Smooth muscle cell (in vitro differentiated cells): ENCODE results near the gene TOP2A. TPM values are rescaled to one million over a fixed set of nuclear protein-coding genes. Genes with fewer than 3 reads are reported as not detected.

Experiments used
- DNase-seq: peaks from one replicate; lab custom pipeline; 2025; ENCODE audit not compliant: unreplicated experiment; lab: John Stamatoyannopoulos, UW
- H2AFZ ChIP-seq: fragments of 200-600 bp; sonication (generic); 2 replicates; pipeline ENCODE4 v1.6.0; 2016; ENCODE audit warnings: antibody characterized with exemption, low read depth, mild to moderate bottlenecking
- H3F3A ChIP-seq: fragments of 200-600 bp; sonication (generic); 2 replicates; pipeline ENCODE4 v1.6.0; 2017; ENCODE audit warnings: antibody characterized with exemption, low read depth
- H3K27ac ChIP-seq: fragments of 200-600 bp; sonication (generic); 2 replicates; pipeline ENCODE4 v1.5.1; 2016; ENCODE audit warnings: low read depth, mild to moderate bottlenecking
- H3K27me3 ChIP-seq: fragments of 200-600 bp; sonication (generic); 2 replicates; pipeline ENCODE4 v1.6.1; 2016; ENCODE audit warnings: low read depth, mild to moderate bottlenecking
- H3K36me3 ChIP-seq: fragments of 200-600 bp; sonication (generic); 2 replicates; pipeline ENCODE4 v1.5.1; 2016; ENCODE audit warnings: low read depth
- H3K4me1 ChIP-seq: fragments of 200-600 bp; sonication (generic); 2 replicates; pipeline ENCODE4 v1.5.1; 2016; ENCODE audit warnings: low read depth
- H3K4me2 ChIP-seq: fragments of 200-600 bp; sonication (generic); 2 replicates; pipeline ENCODE4 v1.6.0; 2016; ENCODE audit warnings: mild to moderate bottlenecking
- H3K4me3 ChIP-seq: fragments of 200-600 bp; sonication (generic); 2 replicates; pipeline ENCODE4 v1.5.1; 2016; ENCODE audit warnings: mild to moderate bottlenecking
- H3K79me2 ChIP-seq: fragments of 200-600 bp; sonication (generic); 2 replicates; pipeline ENCODE4 v1.6.0; 2016; ENCODE audit warnings: low read depth, mild to moderate bottlenecking
- H3K9ac ChIP-seq: fragments of 200-600 bp; sonication (generic); 2 replicates; pipeline ENCODE4 v1.6.0; 2016; ENCODE audit warnings: low read depth
- H3K9me3 ChIP-seq: fragments of 200-600 bp; sonication (generic); replicated peaks from 2 replicates; pipeline ENCODE4 v1.5.1; 2016; ENCODE audit warnings: low read depth
- H4K20me1 ChIP-seq: fragments of 200-600 bp; sonication (generic); 2 replicates; pipeline ENCODE4 v1.6.0; 2016; ENCODE audit warnings: low read depth
- WGBS: methylation state at CpG from one replicate; pipeline ENCODE4 v1.1.7; 2016; ENCODE audit warnings: low lambda C conversion rate; 5-methylcytosine and 5-hydroxymethylcytosine counted together
- polyA plus RNA-seq: library from polyadenylated mRNA; unstranded; fragments of >200 nt; fragmentation: Nextera tagmentation; extraction: Ambion mirVana; gene quantifications from 2 replicates; pipeline ENCODE4 v1.2.1, GENCODE V29; 2016
- total RNA-seq: library from RNA; depleted of rRNA; stranded (reverse); fragments of >200 nt; gene quantifications from 2 replicates; pipeline ENCODE4 v1.2.3, GENCODE V29; 2014
- TF ChIP-seq, protein P1 (sequence below): fragments of 200-600 bp; sonication (generic); IDR thresholded peaks from 2 replicates; pipeline ENCODE4 v1.5.1; 2017; ENCODE audit warnings: borderline replicate concordance, mild to moderate bottlenecking, antibody characterized with exemption; ENCODE audit not compliant: insufficient read depth, poor library complexity, severe bottlenecking

Gene TOP2A
- total and polyA plus RNA-seq, 2 experiments from 2014 or later: 26.2 to 45.5 TPM

DNA sequence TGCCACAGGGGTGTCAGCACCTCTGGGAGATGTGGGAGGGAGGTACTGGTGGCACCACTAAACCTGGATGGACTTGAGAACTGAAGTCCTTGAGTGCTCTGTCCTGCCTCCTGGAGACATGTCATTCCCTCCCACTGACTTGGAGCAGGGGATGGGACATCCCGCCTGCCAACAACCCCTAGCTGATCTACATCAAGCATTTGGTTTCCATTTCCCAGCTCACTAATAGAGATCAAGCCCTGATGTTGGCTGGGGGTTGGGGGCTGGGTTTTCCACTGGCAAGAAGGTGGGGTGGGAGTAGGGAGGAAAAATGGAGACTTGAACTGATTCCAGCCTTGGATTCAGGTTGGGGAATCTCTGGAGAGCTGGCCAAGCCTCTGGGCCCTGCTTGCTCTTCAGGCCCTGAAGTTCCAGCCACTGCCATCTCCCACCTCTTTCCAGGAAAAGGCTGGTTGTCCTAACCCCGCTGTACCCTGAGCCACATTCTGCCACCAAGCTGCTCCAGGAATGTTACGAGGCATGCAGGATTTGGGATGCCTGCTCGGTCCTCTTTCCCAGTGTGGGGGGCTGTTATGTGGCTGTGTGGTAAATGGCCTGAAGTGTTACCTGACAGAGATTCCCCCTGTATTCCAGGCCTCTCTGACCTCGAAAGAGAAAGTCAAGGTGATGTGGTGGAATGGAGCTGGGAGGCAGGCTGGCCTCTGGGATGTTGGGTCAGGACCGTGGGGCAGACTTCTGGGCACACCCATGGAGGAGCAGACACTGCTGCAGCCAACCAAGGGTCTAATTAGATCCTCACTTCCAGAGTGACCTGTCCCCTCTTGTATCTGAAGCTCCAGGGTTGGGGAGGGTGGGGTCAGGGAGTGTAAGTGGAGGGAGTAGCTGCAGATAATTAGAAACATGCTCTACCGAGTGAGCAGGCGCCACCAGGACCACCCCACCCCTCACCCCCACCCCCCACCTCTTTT lies 42.2 kb upstream of the TOP2A start:
- Histone ChIP-seq H3K9me3 (no peaks in the 10 kb centered on the region), H3K79me2 (no peaks in the 10 kb centered on the region), H3K36me3 (no peaks in the 10 kb centered on the region), H3K9ac (no peak overlapping the region), H3K4me1 (peaks cover 11% of the 10 kb centered on the region), H2AFZ (no peak overlapping the region), H4K20me1 (no peaks in the 10 kb centered on the region), H3K4me3 (no peak overlapping the region), H3F3A (no peaks in the 10 kb centered on the region), H3K27me3 (no peaks in the 10 kb centered on the region), H3K4me2 (no peak overlapping the region), H3K27ac (no peak overlapping the region)
- TF ChIP-seq, protein P1, sequence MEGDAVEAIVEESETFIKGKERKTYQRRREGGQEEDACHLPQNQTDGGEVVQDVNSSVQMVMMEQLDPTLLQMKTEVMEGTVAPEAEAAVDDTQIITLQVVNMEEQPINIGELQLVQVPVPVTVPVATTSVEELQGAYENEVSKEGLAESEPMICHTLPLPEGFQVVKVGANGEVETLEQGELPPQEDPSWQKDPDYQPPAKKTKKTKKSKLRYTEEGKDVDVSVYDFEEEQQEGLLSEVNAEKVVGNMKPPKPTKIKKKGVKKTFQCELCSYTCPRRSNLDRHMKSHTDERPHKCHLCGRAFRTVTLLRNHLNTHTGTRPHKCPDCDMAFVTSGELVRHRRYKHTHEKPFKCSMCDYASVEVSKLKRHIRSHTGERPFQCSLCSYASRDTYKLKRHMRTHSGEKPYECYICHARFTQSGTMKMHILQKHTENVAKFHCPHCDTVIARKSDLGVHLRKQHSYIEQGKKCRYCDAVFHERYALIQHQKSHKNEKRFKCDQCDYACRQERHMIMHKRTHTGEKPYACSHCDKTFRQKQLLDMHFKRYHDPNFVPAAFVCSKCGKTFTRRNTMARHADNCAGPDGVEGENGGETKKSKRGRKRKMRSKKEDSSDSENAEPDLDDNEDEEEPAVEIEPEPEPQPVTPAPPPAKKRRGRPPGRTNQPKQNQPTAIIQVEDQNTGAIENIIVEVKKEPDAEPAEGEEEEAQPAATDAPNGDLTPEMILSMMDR: no peak
- no peak for DNase-seq
- WGBS: 72% methylated on average over 6 of the region's 8 CpGs

DNA sequence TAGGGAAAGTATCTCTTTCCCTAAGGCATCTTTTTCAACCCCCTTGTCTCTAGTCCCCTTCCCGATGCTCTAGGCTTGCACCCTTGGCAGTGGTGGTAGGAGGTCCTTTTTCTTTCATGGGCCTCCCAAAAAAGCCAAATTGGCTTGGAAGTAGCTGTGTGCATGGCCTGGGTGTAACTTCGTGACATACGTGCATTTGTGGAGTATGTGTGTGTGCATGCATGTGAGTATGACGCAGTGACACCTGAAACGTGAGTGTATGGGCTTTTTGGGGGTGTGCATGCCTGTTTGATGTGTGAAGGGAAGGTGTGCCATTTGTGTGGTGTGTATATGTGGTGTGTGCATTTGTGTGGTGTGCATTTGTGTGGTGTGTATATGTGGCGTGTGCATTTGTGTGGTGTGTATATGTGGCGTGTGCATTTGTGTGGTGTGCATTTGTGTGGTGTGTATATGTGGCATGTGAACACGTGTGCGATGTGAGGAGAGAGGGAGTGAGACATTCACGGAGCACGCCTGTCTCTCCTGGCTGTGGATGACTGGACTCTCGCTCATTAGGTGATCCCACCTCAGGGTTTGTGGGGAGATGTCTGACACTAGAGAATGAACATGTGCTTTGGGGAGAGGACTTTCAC lies 41.3 kb upstream of the TOP2A start:
- H2AFZ ChIP-seq: no peak overlapping the region
- no peaks in the 10 kb centered on the region for H3K36me3 ChIP-seq
- H3F3A ChIP-seq: no peaks in the 10 kb centered on the region
- no peaks in the 10 kb centered on the region for H3K27me3 ChIP-seq
- no peaks in the 10 kb centered on the region for H3K79me2 ChIP-seq
- H3K4me2 ChIP-seq: no peak overlapping the region
- TF ChIP-seq, protein P1: no peak
- H4K20me1 ChIP-seq: no peaks in the 10 kb centered on the region
- H3K9ac ChIP-seq: no peak overlapping the region
- H3K4me1 ChIP-seq: peaks cover 11% of the 10 kb centered on the region
- H3K4me3 ChIP-seq: no peak overlapping the region
- WGBS: 95% methylated on average over 12 of the region's 12 CpGs
- no peaks in the 10 kb centered on the region for H3K9me3 ChIP-seq
- H3K27ac ChIP-seq: no peak overlapping the region
- DNase-seq: no peak

DNA sequence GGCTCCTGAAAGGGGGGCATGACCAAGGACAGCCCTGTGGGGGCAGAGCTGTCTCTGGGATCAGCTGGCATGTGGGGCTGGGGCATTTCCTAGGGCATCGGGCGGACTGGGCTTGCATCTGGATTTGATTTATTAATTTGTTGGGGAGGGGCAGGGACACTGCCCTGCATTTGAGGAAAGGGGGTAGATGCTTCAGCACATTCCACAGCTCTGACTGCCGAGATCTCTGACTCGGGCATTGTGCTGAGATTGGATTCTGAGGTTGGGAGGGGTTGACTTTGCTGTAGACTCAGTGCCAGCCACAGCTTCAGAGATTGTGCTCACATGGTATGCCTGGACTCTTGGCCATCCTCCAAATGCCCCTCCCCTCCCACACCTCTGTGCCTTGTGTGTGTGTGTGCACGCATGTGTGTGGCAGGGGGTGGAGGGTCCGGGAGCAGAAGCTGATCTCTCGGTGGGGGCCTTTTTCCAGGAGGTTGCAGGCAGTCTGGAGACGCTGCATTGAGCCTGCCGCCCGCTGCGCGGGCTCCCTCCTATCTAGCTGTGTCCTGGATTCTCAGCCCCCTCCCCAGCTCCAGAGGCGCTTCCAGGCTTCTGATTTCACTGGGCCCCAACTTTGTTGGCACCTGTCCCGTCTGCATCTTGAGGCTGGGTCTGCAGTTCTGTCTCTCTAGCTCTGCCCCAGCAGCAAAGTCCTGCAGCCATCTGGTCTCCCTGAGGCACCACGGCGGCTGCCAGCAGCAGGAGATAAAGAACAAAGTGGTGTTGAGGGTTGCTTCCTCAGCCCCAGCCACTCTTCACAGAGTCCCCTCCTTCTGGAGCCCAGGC lies 40.5 kb upstream of the TOP2A start:
- Histone ChIP-seq H3K4me3 (no peak overlapping the region), H3K79me2 (no peaks in the 10 kb centered on the region), H3K36me3 (no peaks in the 10 kb centered on the region), H3K9ac (no peak overlapping the region), H2AFZ (no peak overlapping the region), H3K27me3 (no peaks in the 10 kb centered on the region), H3F3A (no peaks in the 10 kb centered on the region), H3K4me2 (no peak overlapping the region), H3K9me3 (no peaks in the 10 kb centered on the region), H4K20me1 (peaks cover under 1% of the 10 kb centered on the region), H3K4me1 (peaks cover 11% of the 10 kb centered on the region), H3K27ac (peak overlapping the region; percentile 11)
- DNase-seq: no peak
- WGBS: 56% methylated on average over 16 of the region's 16 CpGs
- TF ChIP-seq, protein P1: no peak
